Measurements from ENCODE around the gene ATP8A2.

ATP8A2 gene

DNA sequence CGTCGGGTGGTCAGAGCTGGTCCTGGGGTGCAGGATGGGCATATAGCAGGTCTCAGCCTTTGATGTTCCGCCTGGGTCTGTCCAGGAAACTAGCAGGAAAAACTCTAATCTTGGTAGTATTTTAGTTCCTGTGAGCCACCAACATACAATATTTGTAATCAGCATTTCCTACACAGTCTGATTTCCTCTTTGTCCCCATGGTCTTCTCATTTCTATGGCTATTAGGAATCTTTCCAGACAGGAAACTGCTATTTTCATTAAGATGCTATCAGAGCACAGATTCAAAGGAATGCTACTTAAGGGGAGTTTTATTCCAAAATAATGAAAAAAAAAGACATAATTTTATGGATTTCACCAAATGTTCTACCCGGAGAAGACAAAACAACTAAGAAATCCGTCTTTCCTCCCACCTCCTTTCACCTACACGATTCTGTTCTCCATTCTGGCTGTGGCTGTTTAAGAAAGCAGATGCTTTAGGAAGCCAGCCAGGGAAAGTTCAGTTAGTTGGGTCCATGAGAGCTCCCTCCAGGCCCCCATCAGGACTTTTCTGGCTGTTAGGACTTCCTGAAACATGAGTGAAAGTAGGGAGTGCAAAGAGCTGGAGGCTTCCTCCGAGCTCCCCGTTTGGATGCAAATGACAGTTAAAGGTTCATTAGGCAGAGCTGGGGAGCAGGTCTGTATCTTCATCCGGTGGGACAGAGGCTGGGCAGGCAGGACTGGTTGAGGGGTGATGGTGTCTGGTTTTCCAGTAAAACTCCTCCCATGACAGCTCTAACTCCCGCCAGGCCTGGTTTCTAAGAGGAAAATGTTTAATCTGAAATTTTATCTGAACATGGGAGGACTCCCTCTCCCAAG is 643.7 kb downstream of the ATP8A2 start:
- no peak for DNase-seq (ENCODE audit: low spot score)

GRCh38 chr13:26016189-26016588 is 644.4 kb downstream of the ATP8A2 start:
- DNase-seq (ENCODE audit: low spot score) = no peak

DNA sequence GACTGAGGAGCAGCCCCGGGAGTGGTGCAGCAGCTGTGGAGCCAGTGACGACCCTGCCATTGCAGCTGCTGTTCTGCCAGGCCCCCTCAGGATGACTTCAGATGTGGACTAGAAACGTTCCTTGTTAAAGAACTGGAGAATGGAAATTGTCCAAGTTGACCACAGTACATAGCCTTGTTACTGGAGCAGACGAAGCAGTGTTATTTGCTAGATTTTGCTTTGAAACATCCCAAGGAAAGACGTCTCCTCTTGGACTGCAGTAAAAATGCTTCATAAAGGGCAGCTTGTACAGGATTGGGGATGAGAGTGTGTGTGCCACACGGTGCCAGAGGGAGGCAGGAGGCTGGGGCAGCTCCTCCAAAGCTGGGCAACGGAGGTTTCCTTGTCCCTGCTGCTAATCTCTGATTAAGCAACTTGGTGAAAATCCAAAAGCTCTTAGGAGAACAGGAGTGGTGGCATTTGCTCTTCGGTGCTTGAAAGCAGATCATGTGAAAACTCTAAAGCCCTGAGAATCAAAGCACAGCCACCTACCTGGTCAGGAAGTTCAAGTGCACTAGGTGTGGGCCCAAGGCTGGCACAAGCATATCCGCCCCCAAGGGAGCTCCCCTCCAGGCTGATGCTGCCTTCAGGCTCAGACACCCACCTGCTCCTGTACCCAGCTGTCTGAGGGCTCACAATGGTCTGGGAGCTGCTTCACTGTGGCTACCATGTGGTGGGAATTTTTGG is 645.6 kb downstream of the ATP8A2 start:
- DNase-seq (ENCODE audit: low spot score) = peak; percentile 88

- DNase-seq (ENCODE audit: low spot score) = no peak
Measured at GRCh38 chr13:26017932-26018665, 646.3 kb downstream of the ATP8A2 start.

GRCh38 chr13:26019251-26019650 is 647.5 kb downstream of the ATP8A2 start:
- no peak for DNase-seq (ENCODE audit: low spot score)

DNA sequence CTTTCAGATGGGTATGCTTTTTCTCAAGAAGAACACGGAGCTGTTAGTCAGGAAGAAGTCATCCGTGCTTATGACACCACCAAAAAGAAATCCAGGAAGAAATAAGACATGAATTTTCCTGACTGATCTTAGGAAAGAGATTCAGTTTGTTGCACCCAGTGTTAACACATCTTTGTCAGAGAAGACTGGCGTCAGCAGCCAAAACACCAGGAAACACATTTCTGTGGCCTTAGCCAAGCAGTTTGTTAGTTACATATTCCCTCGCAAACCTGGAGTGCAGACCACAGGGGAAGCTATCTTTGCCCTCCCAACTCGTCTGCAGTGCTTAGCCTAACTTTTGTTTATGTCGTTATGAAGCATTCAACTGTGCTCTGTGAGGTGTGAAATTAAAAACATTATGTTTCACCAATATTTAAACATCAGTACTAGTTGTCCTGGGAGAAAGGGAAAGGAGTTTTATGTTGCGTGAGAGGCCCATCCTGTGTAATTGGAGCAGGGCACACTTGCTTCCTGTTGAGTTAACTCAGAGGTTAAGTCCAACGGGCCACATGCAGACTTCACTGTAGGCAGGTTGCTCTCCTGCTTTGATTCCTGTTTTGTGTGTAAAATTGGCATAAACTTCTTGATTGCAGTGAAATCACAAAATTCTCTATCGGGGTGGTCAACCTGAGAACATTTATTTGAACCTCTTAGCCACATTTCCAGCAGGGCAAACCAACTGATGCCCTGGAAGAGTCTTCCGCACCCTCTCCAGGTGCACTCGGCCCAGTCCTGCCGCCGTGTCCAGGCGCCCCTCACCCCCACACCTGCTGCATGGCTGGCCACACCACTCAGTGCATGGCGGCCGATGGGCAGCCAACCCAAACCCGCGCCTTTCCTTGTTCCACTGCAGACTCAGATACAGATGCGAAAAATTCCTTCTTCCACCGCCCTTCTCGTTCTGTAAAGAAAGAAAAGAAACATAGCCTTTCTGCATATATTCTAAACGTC is 648.4 kb downstream of the ATP8A2 start:
- no peak for DNase-seq (ENCODE audit: low spot score)

DNA sequence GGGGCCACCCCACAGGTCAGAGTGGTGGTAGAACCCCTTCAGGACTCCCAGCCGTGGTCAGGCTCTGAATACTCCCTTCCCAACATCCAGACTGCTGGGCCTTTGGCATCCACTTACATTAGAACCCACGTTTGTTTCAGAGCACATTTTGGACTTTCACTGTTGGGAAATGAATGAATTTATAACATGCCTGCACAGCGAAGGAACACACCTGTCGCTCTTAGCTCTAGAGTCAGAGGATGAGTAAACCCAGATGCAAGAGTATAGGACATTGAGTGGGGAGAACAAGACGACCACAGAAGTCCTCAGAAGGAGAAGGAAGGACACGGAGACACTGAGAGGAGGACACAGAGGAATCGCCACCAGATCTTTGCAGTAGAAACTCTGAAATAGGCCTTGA is 649.1 kb downstream of the ATP8A2 start:
- no peak for DNase-seq (ENCODE audit: low spot score)

DNA sequence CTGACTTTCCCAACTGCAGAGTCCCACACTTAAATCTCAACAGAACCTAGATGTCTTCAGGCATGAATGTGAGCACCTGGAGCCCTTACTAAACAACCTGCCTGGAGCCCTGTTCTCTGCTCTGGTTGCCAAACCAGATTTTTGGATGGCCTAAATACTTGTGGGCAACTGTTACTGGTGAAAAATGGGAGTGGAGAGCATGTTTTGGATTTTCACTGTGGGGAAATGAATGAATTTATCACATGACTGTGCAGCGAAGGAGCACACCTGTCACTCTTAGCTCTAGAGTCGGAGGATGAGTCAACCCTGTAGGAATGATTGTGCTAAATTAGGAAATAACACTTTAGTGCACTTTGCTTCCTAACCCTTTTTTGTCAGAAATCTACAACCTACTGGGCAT is 649.7 kb downstream of the ATP8A2 start:
- DNase-seq (ENCODE audit: low spot score) = no peak

GRCh38 chr13:26021956-26022355 is 650.2 kb downstream of the ATP8A2 start:
- DNase-seq (ENCODE audit: low spot score) = no peak

GRCh38 chr13:26022538-26023292 is 650.9 kb downstream of the ATP8A2 start:
- DNase-seq (ENCODE audit: low spot score) = peak; percentile 91

- DNase-seq (ENCODE audit: low spot score) = no peak
Measured at GRCh38 chr13:26024558-26024957, 652.8 kb downstream of the ATP8A2 start.

DNA sequence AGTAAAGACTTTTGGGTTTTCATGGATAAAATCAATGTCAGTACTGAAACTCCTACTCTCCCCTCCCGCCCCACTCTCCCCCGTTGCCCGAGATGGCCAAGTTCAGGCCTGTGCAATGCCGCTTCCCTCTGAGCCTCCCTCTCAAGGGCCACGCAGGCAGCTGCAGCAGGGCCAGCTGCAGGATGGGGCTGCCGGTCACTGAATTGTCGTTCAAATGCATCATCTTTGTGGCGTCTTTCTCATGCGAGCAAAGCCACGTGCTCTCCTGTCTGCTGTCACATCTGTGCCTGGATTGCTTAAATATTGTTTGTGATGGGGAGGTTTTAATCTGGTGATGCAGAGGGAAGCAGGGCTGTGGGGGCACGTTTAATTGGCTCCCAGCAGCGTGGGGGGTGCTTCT is 653.4 kb downstream of the ATP8A2 start:
- no peak for DNase-seq (ENCODE audit: low spot score)

DNA sequence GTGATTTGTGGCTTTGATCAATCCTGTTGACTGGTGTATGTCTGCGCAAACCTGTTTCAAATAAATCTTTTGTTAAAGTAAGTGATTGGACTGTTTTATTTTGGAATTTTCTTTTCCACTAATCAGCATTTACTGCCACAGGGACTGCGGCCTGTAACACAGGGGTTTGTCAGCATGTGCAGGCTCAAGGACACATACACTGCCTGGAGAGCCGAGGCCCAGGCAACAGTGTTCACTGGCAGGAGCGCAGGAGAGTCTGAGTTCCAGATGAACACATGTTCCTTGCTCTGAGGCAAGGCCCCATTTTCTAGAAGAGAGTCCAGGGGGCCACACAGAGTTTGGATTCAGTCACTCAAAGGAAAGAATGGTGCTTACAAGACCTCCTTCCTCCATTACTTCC is 654.0 kb downstream of the ATP8A2 start:
- no peak for DNase-seq (ENCODE audit: low spot score)

GRCh38 chr13:26026211-26026610 is 654.4 kb downstream of the ATP8A2 start:
- no peak for DNase-seq (ENCODE audit: low spot score)

- no peak for DNase-seq (ENCODE audit: low spot score)
Measured at GRCh38 chr13:26029581-26030136, 657.9 kb downstream of the ATP8A2 start.

- DNase-seq (ENCODE audit: low spot score) = no peak
Measured at GRCh38 chr13:26030331-26030730, 658.6 kb downstream of the ATP8A2 start.

- no peak for DNase-seq (ENCODE audit: low spot score)
Measured at GRCh38 chr13:26034018-26034417, 662.2 kb downstream of the ATP8A2 start.

DNA sequence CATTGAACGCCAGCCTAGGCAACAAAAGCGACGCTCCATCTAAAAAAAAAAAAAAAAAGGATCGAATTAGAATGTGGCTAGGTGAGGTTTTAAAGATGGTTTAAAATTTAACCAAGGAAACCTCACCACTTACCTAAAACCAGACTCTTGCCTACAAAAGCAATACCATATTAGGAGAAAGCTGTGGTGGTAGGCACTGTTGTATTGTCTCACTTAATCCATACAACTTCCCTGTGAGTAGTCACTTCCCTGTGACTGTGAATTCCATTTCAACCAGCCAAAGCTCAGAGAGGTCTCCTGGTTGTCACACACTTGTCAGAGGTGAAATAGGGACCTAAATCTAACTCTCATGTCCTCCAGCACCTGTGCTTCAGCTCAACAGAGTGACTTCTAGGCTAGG is 664.6 kb downstream of the ATP8A2 start:
- DNase-seq (ENCODE audit: low spot score) = no peak

GRCh38 chr13:26037302-26037701 is 665.5 kb downstream of the ATP8A2 start:
- peak; percentile 29 for DNase-seq (ENCODE audit: low spot score)

- DNase-seq (ENCODE audit: low spot score) = no peak
Measured at GRCh38 chr13:26038931-26039475, 667.2 kb downstream of the ATP8A2 start.
